ENCODE measurements around the gene GSK3B. TPM values are rescaled to one million over a fixed set of nuclear protein-coding genes. Genes with fewer than 3 reads are reported as not detected.

Gene GSK3B
- total RNA-seq, 1 donor from 2014 or later, result 60.8 TPM

DNA sequence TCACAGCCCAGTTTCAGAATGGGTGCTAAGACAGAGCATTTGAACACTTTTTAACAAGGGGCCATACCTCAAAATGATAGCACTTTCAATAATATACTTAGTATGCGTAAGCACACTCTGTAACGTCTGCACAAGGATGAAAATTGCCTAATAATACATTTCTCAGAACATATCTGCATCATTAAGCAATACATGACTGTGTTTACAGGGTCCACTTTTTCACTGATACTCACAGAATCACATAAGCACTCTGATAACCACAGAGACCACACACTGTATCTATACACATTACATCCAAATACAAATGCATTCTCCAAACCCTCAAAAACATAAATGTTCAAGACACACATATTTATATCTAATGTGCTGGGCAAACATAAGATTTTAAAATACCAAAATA lies 232.6 kb downstream of the GSK3B start:
- DNase-seq (ENCODE audit: low read depth) (no peak), FAIRE-seq (no peak)
- TF ChIP-seq CTCF (IDR thresholded peaks at IDR 0.05; ENCODE audit: insufficient read depth, low read length, severe bottlenecking), result no peak
- Histone ChIP-seq H3K36me3 (ENCODE audit: control insufficient read depth, insufficient read depth, low read length) (peaks cover 5% of the 10 kb centered on the region), H3K4me3 (ENCODE audit: low read depth, low read length) (no peak overlapping the region), H3K27me3 (ENCODE audit: control insufficient read depth, insufficient read depth, low read length) (no peaks in the 10 kb centered on the region)

DNA sequence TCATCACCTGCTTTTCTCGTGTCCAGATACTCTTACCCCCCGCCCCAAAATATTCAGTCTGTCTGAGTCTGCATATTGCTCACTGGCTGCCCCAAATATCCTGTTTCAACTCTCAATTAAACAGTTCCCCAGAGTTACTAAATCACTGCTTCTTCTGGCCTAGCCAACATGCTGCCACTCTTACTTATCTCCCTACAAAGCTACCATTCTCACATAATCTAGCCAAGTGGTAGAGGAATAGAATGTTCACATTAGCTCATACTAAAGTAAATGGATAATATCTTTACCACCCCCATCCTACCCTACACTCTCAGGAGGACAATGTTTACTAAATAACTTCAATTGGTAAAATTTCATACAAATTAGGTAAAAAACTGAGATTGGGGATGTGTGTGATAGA lies 234.5 kb downstream of the GSK3B start:
- H3K36me3 ChIP-seq (ENCODE audit: control insufficient read depth, insufficient read depth, low read length), result peaks cover 6% of the 10 kb centered on the region
- no peak for TF ChIP-seq CTCF (IDR thresholded peaks at IDR 0.05; ENCODE audit: insufficient read depth, low read length, severe bottlenecking)
- no peak overlapping the region for H3K4me3 ChIP-seq (ENCODE audit: low read depth, low read length)
- FAIRE-seq, result no peak
- no peaks in the 10 kb centered on the region for H3K27me3 ChIP-seq (ENCODE audit: control insufficient read depth, insufficient read depth, low read length)
- no peak for DNase-seq (ENCODE audit: low read depth)

DNA sequence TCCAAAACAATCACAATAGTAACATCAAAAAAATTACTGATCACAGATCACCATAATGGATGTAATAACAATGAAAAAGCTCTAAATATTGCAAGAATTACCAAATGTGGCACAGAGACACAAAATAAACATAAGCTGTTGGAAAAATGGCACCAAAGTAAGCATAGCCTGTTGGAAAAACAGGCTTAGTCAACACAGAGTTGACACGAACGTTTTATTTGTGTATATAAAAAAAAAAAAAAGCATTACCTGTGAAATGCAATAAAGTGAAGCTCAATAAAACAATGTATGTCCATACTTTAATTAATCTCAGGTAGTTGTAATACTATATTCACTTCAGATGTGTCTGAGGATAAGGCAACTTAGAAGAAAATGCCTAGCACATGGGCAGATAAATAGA lies 235.3 kb downstream of the GSK3B start:
- Histone ChIP-seq H3K36me3 (ENCODE audit: control insufficient read depth, insufficient read depth, low read length) (peaks cover 6% of the 10 kb centered on the region), H3K4me3 (ENCODE audit: low read depth, low read length) (no peak overlapping the region)
- no peak for DNase-seq (ENCODE audit: low read depth)

DNA sequence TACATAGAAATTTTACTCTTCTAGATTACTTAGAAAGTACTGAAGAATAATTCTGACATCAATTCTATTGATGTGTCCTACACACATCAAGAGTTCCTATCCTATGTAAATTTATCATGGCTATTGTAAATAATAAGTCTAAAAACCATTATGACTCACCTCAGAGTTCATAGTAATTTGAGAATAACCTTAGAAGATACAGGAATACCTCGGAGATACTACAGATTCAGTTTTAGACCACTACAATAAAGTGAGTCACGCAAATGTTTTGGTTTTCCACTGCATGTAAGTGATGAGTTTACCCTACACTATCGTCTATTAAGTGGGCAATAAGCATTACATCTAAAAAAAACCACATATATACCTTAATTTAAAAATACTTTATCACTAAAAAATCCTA lies 237.6 kb downstream of the GSK3B start:
- no peak overlapping the region for H3K4me3 ChIP-seq (ENCODE audit: low read depth, low read length)
- H3K27me3 ChIP-seq (ENCODE audit: control insufficient read depth, insufficient read depth, low read length), result no peaks in the 10 kb centered on the region
- TF ChIP-seq CTCF (IDR thresholded peaks at IDR 0.05; ENCODE audit: insufficient read depth, low read length, severe bottlenecking), result no peak
- FAIRE-seq, result no peak
- DNase-seq (ENCODE audit: low read depth), result peak; percentile 20
- H3K36me3 ChIP-seq (ENCODE audit: control insufficient read depth, insufficient read depth, low read length), result peaks cover 1% of the 10 kb centered on the region

More for the DNA sequence above, 235.3 kb downstream of the GSK3B start:
- TF ChIP-seq CTCF (IDR thresholded peaks at IDR 0.05; ENCODE audit: insufficient read depth, low read length, severe bottlenecking), result no peak
- FAIRE-seq, result no peak
- H3K27me3 ChIP-seq (ENCODE audit: control insufficient read depth, insufficient read depth, low read length), result no peaks in the 10 kb centered on the region

DNA sequence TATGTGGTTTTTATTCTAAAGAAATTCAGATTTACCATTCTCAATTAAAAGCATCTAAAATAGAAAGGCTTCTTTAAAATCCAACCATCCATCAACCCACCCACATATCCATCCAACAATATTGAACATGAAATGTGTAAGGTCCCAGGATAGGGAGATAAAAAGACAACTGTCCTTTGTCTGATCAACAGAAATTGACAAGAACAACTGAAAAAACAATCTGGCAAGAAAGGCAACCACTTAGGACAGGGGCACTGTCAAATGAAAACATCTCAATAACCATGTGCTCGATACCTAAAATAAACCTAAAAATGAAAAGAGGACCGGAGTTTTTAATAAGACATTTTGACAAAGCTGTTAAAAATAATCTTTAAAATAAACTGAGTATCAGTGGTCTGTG lies 245.1 kb downstream of the GSK3B start:
- H3K27me3 ChIP-seq (ENCODE audit: control insufficient read depth, insufficient read depth, low read length), result no peaks in the 10 kb centered on the region
- DNase-seq (ENCODE audit: low read depth), result no peak
- FAIRE-seq, result no peak
- no peak overlapping the region for H3K4me3 ChIP-seq (ENCODE audit: low read depth, low read length)
- TF ChIP-seq CTCF (IDR thresholded peaks at IDR 0.05; ENCODE audit: insufficient read depth, low read length, severe bottlenecking), result no peak
- no peaks in the 10 kb centered on the region for H3K36me3 ChIP-seq (ENCODE audit: control insufficient read depth, insufficient read depth, low read length)

GRCh38 chr3:119841808-119842471 lies 252.3 kb downstream of the GSK3B start:
- DNase-seq (ENCODE audit: low read depth), result no peak
- no peak for FAIRE-seq
- no peaks in the 10 kb centered on the region for H3K27me3 ChIP-seq (ENCODE audit: control insufficient read depth, insufficient read depth, low read length)
- H3K4me3 ChIP-seq (ENCODE audit: low read depth, low read length), result no peak overlapping the region
- TF ChIP-seq CTCF (IDR thresholded peaks at IDR 0.05; ENCODE audit: insufficient read depth, low read length, severe bottlenecking), result no peak
- H3K36me3 ChIP-seq (ENCODE audit: control insufficient read depth, insufficient read depth, low read length), result peaks cover 1% of the 10 kb centered on the region

Data from bronchial epithelial cell (primary cell).